Neuron (in vitro differentiated cells): Measurements from ENCODE around the gene ST7.
"Not testable (repeated sequence)": the region's sequence is repeated elsewhere in the genome, so short reads cannot be mapped to it uniquely, and the experiment has no call there.

Experiments
- H2AFZ ChIP-seq: one replicate; pipeline ENCODE4 v1.6.1; 2013; ENCODE audit warnings: low read depth, mild to moderate bottlenecking, inconsistent platforms, low read length, moderate library complexity
- H3K27me3 ChIP-seq: one replicate; pipeline ENCODE4 v1.6.1; 2013; ENCODE audit warnings: low read length; ENCODE audit not compliant: insufficient read depth
- H3K36me3 ChIP-seq: one replicate; pipeline ENCODE4 v1.6.1; 2013; ENCODE audit warnings: low read length; ENCODE audit not compliant: insufficient read depth
- H3K4me1 ChIP-seq: one replicate; pipeline ENCODE4 v1.6.1; 2013; ENCODE audit warnings: low read length; ENCODE audit not compliant: insufficient read depth
- H3K4me3 ChIP-seq: 2 replicates; pipeline ENCODE4 v1.5.1; 2013; ENCODE audit warnings: mild to moderate bottlenecking, low read length, moderate library complexity
- H3K9me3 ChIP-seq: one replicate; pipeline ENCODE4 v1.6.1; 2013; ENCODE audit warnings: low read length

ST7 gene

DNA sequence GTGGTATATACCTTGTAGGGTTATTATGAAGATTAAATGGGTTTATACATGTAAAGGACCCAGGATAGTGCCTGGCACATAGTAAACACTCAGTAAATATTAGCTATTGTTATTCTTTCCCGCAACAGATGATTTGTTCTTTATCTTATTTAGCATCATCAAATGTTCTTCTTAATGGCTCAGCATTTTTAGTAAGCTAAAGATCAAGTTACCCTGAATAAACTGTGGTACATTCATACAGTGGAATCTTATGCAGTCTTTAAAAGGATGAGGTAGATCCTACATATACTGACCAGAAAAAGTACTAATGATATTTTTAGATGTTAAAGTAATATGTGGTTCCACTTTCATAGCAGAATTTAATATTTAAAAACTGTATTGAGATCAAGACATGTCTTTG, 65.4 kb downstream of the ST7 start:
- H3K36me3 ChIP-seq: no peaks in the 10 kb centered on the region
- no peaks in the 10 kb centered on the region for H3K9me3 ChIP-seq
- no peak overlapping the region for H3K4me3 ChIP-seq
- H3K4me1 ChIP-seq: peaks cover 22% of the 10 kb centered on the region
- no peak overlapping the region for H2AFZ ChIP-seq
- no peaks in the 10 kb centered on the region for H3K27me3 ChIP-seq

DNA sequence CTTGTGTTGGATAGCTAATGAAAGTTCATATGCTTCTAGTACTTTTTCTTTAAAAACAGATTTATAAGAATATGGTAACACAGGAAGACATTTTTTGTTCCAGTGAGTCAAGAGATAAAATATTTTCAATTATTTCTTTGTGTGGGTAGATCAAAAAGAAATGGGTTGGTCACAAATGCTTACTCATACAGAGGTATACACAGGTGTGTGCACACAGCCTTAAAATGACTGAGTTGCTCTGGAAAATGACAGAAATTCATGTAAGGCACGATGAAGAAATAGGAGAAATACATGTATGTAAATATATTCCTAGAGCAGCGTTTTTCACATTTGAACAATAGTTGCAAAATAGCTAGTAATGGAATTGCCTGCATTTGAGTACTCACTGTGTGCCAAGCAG, 66.0 kb downstream of the ST7 start:
- Histone ChIP-seq H3K9me3 (no peaks in the 10 kb centered on the region), H3K27me3 (no peaks in the 10 kb centered on the region), H3K4me3 (peak overlapping the region; percentile 81), H2AFZ (peak overlapping the region; percentile 66), H3K4me1 (peaks cover 22% of the 10 kb centered on the region), H3K36me3 (no peaks in the 10 kb centered on the region)

DNA sequence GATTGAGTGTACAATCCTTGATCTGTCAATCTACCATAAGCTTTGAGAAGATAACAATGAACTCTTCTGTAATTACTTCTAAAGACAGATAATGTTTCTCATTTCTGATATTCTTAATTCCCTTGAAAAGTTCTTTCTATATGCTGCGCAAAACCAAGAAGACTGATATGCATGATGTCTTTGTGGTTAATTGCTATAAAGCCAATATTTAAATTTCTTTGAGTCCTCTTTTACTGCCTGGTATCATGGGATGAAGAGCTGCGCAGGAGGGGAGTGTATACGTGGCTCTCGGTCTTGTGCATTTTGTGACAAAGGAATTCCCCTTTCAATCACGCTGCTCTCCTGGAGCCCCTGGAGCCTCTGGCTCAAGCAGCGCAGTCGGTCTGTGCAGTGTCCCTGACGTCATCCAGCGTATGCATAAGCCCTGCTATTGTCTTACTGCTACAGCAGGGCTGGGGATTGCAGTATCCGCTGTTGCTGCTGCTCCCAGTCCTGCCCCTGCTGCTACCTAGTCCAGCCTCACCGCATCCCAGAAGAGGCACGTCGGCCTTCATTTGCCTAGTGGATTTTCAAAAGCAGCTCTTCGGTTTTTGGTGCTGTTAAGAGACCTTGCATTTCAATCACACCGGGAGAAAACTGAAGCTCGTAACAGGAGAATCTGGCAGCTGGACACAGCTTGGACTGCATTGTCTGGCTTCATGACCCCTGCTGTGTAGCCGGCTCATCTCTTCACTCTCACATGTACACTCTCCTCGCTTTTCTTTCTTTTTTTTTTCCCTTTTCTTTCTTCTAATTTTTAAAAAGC, 66.7 kb downstream of the ST7 start:
- no peaks in the 10 kb centered on the region for H3K36me3 ChIP-seq

DNA sequence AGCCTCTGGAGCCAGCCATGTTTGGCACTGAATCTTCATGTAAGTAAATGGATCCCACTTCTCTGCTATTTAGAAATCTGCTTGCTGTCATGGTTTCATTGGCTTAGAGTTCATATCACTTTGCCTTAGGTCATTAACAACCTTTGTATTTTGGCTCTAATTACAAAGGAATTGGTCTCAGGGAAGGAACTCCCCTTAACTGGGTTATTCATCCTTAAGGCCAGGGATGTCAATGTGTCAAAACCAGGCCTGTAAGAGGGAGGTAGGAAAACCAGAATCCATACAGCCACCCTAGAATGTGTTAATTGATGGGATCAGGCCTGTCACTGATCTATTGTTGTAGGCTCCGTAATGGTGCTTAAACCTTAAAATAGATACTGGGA, 67.3 kb downstream of the ST7 start:
- Histone ChIP-seq H3K4me1 (peaks cover 21% of the 10 kb centered on the region), H2AFZ (peak overlapping the region; percentile 66), H3K4me3 (peak overlapping the region; percentile 81), H3K36me3 (no peaks in the 10 kb centered on the region), H3K9me3 (no peaks in the 10 kb centered on the region), H3K27me3 (no peaks in the 10 kb centered on the region)

More for the DNA sequence above, 66.7 kb downstream of the ST7 start:
- Histone ChIP-seq H3K27me3 (no peaks in the 10 kb centered on the region), H3K4me1 (peaks cover 21% of the 10 kb centered on the region), H3K9me3 (no peaks in the 10 kb centered on the region), H2AFZ (peak overlapping the region; percentile 66), H3K4me3 (peak overlapping the region; percentile 81)

- no peaks in the 10 kb centered on the region for H3K9me3 ChIP-seq
- H3K27me3 ChIP-seq: no peaks in the 10 kb centered on the region
- peak overlapping the region; percentile 66 for H2AFZ ChIP-seq
- H3K4me1 ChIP-seq: peaks cover 21% of the 10 kb centered on the region
- no peaks in the 10 kb centered on the region for H3K36me3 ChIP-seq
- H3K4me3 ChIP-seq: peak overlapping the region; percentile 81
These were observed 68.1 kb downstream of the ST7 start for GRCh38 chr7:117021366-117021765.

GRCh38 chr7:117021986-117022385, 68.7 kb downstream of the ST7 start:
- Histone ChIP-seq H3K9me3 (no peaks in the 10 kb centered on the region), H3K4me1 (peaks cover 21% of the 10 kb centered on the region), H3K36me3 (peaks cover 3% of the 10 kb centered on the region), H3K4me3 (peak overlapping the region; percentile 81), H3K27me3 (no peaks in the 10 kb centered on the region), H2AFZ (no peak overlapping the region)

DNA sequence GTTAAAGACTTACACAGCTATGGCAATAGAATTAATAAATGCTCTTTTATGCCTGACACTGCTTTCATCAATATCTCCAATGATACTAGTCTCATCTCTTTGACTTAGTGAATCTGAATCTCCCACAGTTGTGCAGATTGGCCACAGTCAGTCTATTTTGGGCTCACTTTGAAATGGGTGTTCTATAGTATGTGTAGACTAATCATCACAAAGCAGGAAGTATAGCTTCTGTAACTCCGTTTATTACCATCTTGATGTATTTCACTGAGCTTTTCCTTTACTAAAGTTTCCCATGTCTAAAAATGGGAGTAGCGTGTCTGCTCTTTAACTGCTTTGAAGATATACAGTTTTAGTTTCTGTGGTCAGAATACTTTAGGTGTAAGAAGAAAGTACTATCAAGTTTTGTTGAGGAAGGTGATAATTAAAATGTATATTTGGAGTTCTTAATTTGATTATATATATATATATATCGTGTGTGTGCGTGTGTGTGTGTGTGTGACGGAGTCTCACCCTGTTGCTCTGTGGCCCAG, 70.1 kb downstream of the ST7 start:
- Histone ChIP-seq H3K4me3 (peak overlapping the region; percentile 81), H2AFZ (no peak overlapping the region), H3K4me1 (peaks cover 21% of the 10 kb centered on the region), H3K9me3 (no peaks in the 10 kb centered on the region), H3K36me3 (peaks cover 3% of the 10 kb centered on the region), H3K27me3 (no peaks in the 10 kb centered on the region)

DNA sequence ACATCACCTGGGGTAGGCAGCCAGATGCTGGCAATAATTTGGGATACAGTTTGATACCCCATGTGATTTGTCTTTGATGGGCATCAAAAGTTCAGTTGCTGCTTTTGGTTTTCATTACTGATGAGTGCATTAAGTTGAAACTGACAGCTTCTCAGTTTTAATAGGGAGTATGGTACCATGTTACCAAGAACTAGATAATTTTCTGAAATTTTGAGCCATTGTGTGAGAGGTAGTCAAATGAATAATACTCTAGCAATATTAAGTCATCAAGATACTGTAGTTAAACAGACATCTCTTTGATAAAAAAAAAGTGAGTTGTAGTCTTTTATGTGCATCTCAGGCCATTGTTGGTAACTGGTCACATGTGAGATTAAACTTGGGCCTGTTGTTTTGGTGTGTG, 71.5 kb downstream of the ST7 start:
- no peak overlapping the region for H2AFZ ChIP-seq
- H3K27me3 ChIP-seq: no peaks in the 10 kb centered on the region
- H3K9me3 ChIP-seq: peaks cover 2% of the 10 kb centered on the region
- peaks cover 3% of the 10 kb centered on the region for H3K36me3 ChIP-seq
- no peak overlapping the region for H3K4me3 ChIP-seq
- peaks cover 15% of the 10 kb centered on the region for H3K4me1 ChIP-seq

- peaks cover 15% of the 10 kb centered on the region for H3K4me1 ChIP-seq
- no peak overlapping the region for H3K4me3 ChIP-seq
- no peak overlapping the region for H2AFZ ChIP-seq
- H3K9me3 ChIP-seq: peaks cover 2% of the 10 kb centered on the region
- H3K27me3 ChIP-seq: no peaks in the 10 kb centered on the region
- H3K36me3 ChIP-seq: peaks cover 3% of the 10 kb centered on the region
These were observed 72.6 kb downstream of the ST7 start for GRCh38 chr7:117025891-117026290.

DNA sequence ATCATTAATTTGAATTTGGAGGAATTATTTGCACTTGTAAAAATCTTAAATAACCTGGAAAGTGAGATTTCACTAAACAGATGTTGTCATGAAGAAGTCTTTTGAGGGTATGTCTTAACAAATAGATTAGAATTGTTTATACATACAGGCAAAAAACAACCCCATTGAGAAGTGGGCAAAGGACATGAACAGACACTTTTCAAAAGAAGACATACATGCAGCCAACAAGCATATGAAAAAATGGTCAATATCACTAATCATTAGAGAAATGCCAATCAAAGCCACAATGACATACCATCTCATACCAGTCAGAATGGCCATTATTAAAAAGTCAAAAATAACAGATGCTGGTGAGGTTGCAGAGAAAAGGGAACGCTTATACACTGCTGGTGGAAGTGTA, 77.0 kb downstream of the ST7 start:
- H2AFZ ChIP-seq, H3K27me3 ChIP-seq, H3K4me3 ChIP-seq, H3K36me3 ChIP-seq, H3K4me1 ChIP-seq, H3K9me3 ChIP-seq: not testable (repeated sequence)

DNA sequence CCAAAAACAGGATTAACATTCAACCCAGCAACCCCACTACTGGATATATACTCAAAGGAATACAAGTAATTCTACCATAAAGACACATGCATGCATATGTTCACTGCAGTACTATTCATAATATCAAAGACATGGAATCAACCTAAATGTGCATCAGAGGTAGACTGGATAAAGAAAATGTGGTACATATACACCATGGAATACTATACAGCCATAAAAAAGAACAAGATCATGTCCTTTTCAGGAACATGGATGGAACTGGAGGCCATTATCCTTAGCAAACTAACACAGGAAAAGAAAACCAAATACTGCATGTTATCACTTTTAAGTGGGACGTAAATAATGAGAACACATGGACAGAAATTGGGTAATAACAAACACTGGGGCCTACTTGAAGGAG, 77.5 kb downstream of the ST7 start:
- not testable (repeated sequence) for H3K9me3 ChIP-seq, H3K36me3 ChIP-seq, H3K4me3 ChIP-seq, H2AFZ ChIP-seq, H3K27me3 ChIP-seq, H3K4me1 ChIP-seq

DNA sequence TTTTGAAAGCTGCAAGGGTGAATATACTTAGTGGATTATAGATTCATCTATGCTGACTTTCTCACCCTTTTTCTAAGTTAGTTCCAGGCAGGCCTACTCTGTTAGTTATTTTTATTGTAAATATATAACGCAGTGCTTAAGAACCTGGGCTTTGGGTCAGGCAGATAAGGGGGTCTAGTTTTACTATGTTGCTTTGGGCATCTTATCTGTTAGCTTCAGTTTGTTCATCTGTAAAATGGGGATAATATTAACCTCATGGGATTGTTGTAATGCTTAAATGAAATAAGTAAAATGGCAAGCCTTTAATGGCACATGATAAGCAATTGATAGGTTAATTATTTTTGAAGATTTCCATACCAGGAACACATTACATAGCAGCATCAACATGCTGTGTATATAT, 79.5 kb downstream of the ST7 start:
- peaks cover 2% of the 10 kb centered on the region for H3K9me3 ChIP-seq
- H3K4me1 ChIP-seq: peaks cover 18% of the 10 kb centered on the region
- no peak overlapping the region for H2AFZ ChIP-seq
- H3K27me3 ChIP-seq: no peaks in the 10 kb centered on the region
- H3K4me3 ChIP-seq: no peak overlapping the region
- no peaks in the 10 kb centered on the region for H3K36me3 ChIP-seq

- Histone ChIP-seq H2AFZ (no peak overlapping the region), H3K27me3 (no peaks in the 10 kb centered on the region), H3K4me3 (no peak overlapping the region), H3K9me3 (no peaks in the 10 kb centered on the region), H3K36me3 (no peaks in the 10 kb centered on the region), H3K4me1 (peaks cover 18% of the 10 kb centered on the region)
These were observed 81.7 kb downstream of the ST7 start for GRCh38 chr7:117034851-117035464.
